GM18951 (cell line): ENCODE results near the gene TMEM200A.

Experiments used
- POLR2A ChIP-seq: IDR thresholded peaks from 4 replicates; pipeline ENCODE4 v1.6.1; 2011; ENCODE audit warnings: mild to moderate bottlenecking; ENCODE audit not compliant: insufficient read length, insufficient read depth; ENCODE audit errors: extremely low read depth
- in situ Hi-C: fragments of 300-500 bp; cut with MboI; formaldehyde crosslinking; loops from one replicate; pipeline ENCODE4 v1.12.0; 2022; ENCODE audit warnings: low sequenced_read_pairs, mixed read lengths, inconsistent platforms; ENCODE audit not compliant: unreplicated experiment

Gene TMEM200A

GRCh38 chr6:130385064-130385695 is 19.4 kb downstream of the TMEM200A start:
- TF ChIP-seq POLR2A: no peak
- in situ Hi-C loops: no loop called here

GRCh38 chr6:130389142-130389541 is 23.3 kb downstream of the TMEM200A start:
- in situ Hi-C loops: no loop called here
- TF ChIP-seq POLR2A: no peak

GRCh38 chr6:130390890-130391289 is 25.1 kb downstream of the TMEM200A start:
- TF ChIP-seq POLR2A: no peak

GRCh38 chr6:130393306-130393705 is 27.5 kb downstream of the TMEM200A start:
- TF ChIP-seq POLR2A: no peak
- in situ Hi-C loops: no loop called here

More at GRCh38 chr6:130390890-130391289, 25.1 kb downstream of the TMEM200A start:
- in situ Hi-C loops: no loop called here

DNA sequence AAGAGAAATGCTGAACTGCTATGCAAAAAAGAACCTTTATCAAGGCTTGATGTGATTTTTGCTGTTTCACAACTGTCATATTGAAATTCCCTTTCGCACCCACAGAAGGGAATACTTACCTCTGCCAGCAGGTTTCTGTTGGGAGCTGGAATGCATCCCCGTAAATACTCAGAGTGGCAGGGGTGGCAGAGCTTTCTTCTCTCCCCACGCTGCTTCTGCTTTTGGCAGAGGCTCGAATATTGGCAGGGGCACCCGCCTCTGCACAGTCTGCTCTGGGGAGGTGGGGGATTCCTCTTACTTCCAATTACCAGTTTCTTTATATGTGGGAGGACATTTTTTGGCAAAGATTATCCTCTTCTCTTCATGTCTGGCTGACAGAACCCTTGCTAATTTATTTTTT is 28.4 kb downstream of the TMEM200A start:
- TF ChIP-seq POLR2A: no peak
- in situ Hi-C loops: no loop called here

DNA sequence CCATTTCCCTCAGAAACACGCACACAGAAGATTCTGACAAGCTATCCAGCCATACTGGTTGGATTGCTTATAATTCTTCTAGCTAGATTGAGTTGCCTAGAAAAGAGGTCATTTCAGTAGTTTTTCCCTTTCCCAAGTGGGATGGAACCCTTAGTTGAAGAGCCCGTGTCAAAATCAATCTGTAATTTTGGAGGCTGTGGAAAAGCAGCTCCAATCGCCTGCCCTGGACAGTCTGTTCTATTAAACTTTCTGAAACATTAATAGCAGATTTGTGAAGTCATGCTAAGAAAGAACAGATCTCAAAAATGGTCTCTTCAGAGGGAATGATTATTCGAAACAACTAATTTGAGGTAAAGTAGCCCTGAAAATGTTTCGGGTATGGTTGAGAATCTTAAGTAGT is 29.3 kb downstream of the TMEM200A start:
- no peak for TF ChIP-seq POLR2A
- in situ Hi-C loops: no loop called here

DNA sequence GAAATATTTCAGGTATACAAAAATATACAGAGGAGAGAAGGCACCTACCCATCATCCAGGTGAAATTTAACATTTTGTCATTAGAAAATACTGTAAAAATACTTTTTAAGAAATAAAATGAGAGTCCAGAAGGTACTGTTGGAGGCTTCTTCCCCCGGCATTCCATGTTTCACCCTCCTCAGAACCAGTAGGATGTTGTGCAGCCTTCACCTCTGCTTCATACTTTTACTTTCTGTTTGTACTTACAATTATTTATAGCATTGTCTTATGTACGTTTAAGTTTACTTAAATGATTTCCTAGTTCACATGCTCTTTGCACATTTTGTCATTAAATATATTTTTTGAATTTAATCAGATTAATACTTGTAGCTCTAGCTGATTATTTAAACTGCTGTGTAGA is 30.9 kb downstream of the TMEM200A start:
- no peak for TF ChIP-seq POLR2A
- in situ Hi-C loops: no loop called here

DNA sequence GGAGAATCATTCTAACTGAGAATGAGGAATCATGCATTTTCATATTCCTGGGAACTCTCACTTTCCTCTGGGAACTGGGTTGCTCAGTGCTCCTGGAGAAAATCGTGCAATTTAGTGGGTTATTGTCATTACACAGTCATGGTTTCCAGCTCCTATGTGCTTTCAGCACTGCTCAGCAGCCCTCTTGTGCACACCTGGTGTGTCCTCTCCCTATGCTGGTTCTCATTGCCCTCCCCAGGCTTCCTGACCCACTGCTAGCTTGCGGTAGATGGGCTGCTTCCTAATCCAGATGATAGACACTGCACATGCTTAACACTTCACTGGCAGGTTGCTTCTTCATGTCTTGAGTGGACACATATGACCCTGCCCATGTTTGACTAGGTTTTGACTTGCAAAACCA is 39.7 kb downstream of the TMEM200A start:
- in situ Hi-C loops: no loop called here
- TF ChIP-seq POLR2A: no peak

DNA sequence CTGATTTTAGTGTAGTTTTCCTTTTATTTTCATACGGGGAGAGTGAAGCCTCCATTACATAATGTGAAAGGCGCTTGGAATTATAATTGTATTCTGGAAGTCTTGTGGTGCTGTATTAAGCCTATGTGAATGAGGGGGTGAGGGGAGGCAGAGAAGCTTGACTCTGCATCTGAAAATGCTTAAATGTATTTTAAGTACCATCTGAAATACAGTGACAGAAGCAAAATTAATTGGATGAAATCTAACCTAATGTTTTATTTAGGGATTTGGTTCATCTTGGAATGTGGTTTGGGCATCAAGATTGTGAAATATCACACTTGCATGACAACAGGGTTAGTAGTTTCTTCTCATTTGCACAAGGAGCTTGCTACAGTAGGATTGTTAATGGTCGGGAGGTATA is 41.2 kb downstream of the TMEM200A start:
- in situ Hi-C loops: no loop called here
- TF ChIP-seq POLR2A: no peak

DNA sequence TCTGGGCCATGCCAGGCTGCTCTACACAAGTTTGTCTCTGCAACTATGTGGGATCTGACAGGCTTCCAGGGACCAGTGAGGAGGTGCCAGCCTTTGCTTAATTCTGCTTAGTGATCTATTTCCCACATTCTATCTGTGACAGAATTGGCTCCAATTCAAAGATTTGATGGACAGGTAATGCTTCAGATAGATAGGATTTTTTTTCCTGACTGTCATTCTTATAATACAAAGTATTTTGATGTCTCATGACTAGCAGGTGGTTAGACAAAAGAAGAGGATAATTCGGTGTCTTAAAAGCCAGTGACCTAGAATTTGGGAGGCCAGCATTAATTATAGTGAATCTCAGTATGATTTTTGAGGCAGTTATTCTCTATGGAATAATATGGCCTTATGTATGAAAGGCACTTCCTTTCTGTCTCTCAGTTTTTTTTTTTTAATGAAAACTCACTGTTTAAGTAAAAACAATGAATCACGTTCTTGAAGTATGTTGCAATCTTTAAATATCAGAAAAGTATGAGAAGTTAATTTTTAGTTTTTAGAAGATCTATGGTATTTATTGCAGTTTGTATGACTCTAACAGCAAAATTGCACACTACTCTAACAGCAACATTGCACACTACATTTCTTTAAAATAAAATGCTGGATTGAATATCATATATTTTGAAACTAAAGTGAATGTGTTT is 43.7 kb downstream of the TMEM200A start:
- in situ Hi-C loops: no loop called here
- no peak for TF ChIP-seq POLR2A

DNA sequence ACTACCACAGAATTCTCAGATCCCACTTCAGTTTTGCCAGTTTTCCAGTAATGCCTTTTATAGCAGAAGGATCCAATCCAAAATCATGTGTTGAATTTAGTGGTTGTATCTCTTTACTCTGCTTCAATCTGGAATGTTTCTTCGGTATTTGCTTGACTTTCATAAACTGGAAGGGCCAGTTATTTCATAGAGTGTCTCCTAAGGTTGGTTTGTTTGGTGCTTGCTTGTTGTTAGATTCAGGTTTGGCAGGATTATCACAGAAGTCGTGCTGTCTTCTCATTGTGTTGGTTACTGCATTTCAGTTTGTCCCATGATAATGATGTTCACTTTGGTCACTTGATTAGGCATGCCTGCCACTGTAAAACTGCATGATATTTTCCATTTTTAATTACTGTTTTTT is 45.7 kb downstream of the TMEM200A start:
- in situ Hi-C loops: no loop called here
- TF ChIP-seq POLR2A: no peak

GRCh38 chr6:130412556-130413290 is 46.9 kb downstream of the TMEM200A start:
- in situ Hi-C loops: no loop called here
- TF ChIP-seq POLR2A: no peak

GRCh38 chr6:130417951-130418350 is 52.1 kb downstream of the TMEM200A start:
- in situ Hi-C loops: no loop called here
- no peak for TF ChIP-seq POLR2A

- TF ChIP-seq POLR2A: no peak
- in situ Hi-C loops: no loop called here
Measured at GRCh38 chr6:130420911-130421310, 55.1 kb downstream of the TMEM200A start.
